Measurements from ENCODE around the gene TM9SF1. TPM values are rescaled to one million over a fixed set of nuclear protein-coding genes. Genes with fewer than 3 reads are reported as not detected.

TM9SF1 gene
- total RNA-seq, 1 donor from 2014 or later = 47.4 TPM

DNA sequence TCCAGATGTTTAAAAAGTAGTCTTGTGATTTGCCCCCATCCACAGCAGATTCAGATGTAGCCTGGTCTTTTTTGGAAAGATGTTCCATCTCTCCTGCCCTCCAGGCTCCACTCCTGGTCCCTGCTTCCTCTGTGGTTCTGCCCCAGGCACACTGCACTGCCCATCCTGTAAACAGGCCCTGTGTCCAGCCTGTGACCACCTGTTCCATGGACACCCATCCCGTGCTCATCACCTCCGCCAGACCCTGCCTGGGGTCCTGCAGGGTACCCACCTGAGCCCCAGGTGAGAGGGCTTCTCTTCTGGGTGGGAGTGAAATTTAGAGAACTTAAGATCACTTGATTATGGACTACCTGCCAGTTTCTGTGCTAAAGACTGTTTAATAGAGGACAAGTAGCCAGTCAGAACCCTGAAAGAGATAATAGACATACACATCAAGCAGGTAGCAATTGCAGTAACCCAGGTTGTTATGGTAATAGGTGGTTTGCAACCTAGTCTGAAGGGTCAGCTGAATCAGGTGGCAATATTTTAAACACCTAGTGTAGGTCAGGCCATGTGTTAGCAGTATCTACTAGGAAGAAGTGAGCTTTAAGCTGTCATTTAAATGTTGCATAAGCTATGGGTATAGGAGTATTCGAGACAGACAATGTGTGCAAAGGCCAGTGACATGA is 45.8 kb downstream of the TM9SF1 start:
- DNase-seq (ENCODE audit: low read depth, low spot score) = no peak
- Mint-ChIP-seq H3K36me3 (ENCODE audit: low read depth) (peaks cover under 1% of the 10 kb centered on the region), H3K27me3 (ENCODE audit: low read depth) (no peaks in the 10 kb centered on the region), H3K4me3 (peak overlapping the region; percentile 99), H3K27ac (ENCODE audit: unreplicated experiment) (no peak overlapping the region), H3K9me3 (no peaks in the 10 kb centered on the region), H3K4me1 (peaks cover 25% of the 10 kb centered on the region)
- TF ChIP-seq CTCF (conservative IDR thresholded peaks at IDR 0.05) = no peak

DNA sequence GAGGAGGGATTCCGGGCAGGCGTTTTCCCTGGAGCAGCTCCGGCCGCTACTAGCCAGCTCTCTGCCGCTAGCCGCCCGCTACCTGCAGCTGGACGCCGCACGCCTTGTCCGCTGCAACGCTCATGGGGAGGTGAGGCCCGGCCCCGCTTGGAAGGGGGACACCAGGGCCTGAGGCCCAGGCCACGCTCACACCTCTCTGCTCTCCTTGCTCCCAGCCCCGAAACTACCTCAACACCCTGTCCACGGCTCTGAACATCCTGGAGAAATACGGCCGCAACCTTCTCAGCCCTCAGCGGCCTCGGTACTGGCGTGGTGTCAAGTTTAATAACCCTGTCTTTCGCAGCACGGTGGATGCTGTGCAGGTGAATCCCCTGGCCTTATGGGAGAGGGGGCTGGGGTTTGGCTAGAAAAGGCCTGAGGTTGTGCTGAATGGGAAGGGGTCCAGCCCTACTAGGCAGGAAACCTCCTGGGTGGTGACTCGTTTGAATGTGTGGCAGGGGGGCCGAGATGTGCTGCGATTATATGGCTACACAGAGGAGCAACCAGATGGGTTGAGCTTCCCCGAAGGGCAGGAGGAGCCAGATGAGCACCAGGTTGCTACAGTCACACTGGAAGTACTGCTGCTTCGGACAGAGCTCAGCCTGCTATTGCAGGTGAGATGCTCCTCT is 47.3 kb downstream of the TM9SF1 start:
- H3K27me3 Mint-ChIP-seq (ENCODE audit: low read depth) = no peaks in the 10 kb centered on the region
- no peaks in the 10 kb centered on the region for H3K36me3 Mint-ChIP-seq (ENCODE audit: low read depth)
- no peaks in the 10 kb centered on the region for H3K9me3 Mint-ChIP-seq
- peak overlapping the region; percentile 62 for H3K27ac Mint-ChIP-seq (ENCODE audit: unreplicated experiment)
- no peak for TF ChIP-seq CTCF (conservative IDR thresholded peaks at IDR 0.05)
- H3K4me3 Mint-ChIP-seq = peak overlapping the region; percentile 99
- DNase-seq (ENCODE audit: low read depth, low spot score) = no peak
- H3K4me1 Mint-ChIP-seq = peaks cover 25% of the 10 kb centered on the region

GRCh38 chr14:24146978-24147760 is 48.1 kb downstream of the TM9SF1 start, which contains the start of gene RNF31:
Gene RNF31 (plus strand): TSS chr14:24147498. CDS start chr14:24147699, 201 bp downstream.
- Mint-ChIP-seq H3K4me3 (peak within 1 kb of the TSS; percentile 99), H3K27me3 (ENCODE audit: low read depth) (no peaks in the 10 kb centered on the region), H3K9me3 (no peaks in the 10 kb centered on the region), H3K4me1 (peaks cover 25% of the 10 kb centered on the region), H3K27ac (ENCODE audit: unreplicated experiment) (peak within 1 kb of the TSS; percentile 91), H3K36me3 (ENCODE audit: low read depth) (no peaks in the 10 kb centered on the region)
- no peak for TF ChIP-seq CTCF (conservative IDR thresholded peaks at IDR 0.05)
- DNase-seq (ENCODE audit: low read depth, low spot score) = peak; percentile 93

DNA sequence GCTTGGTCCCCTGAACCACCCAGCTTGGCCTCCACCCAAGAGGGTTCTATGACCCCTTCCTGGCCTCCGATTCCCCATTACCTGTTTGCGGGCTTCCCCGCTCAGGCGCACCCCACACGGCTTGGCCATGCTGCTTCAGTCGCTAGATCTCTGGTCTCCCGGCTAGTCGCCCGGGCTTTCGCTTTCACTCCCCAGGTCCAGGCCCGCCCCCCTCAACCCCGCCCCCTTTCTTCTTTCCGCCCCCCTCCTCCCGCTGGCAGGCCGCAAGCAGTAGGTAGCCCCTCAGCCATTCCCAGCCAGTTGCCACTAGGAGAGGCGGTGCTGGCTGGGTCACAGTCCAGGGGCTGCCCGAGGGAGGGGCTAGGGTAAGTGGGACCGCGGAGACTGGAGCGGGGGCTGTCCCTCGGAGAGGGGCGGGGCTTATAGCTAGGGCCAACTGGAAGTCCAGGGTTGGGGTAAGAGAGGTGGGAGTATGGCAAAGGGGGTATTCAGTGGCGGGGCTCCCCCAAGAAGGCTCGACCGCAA is 48.7 kb downstream of the TM9SF1 start, which contains the start of gene PSME2:
Gene PSME2 (minus strand): TSS at position 158 of the 525 bp plus-strand sequence. CDS start 29 bp downstream, at position 129.
- Mint-ChIP-seq H3K36me3 (ENCODE audit: low read depth) (no peaks in the 10 kb centered on the region), H3K4me1 (peaks cover 31% of the 10 kb centered on the region), H3K4me3 (peak within 1 kb of the TSS; percentile 99), H3K27ac (ENCODE audit: unreplicated experiment) (peak within 1 kb of the TSS; percentile 91), H3K9me3 (no peaks in the 10 kb centered on the region), H3K27me3 (ENCODE audit: low read depth) (no peaks in the 10 kb centered on the region)
- TF ChIP-seq CTCF (conservative IDR thresholded peaks at IDR 0.05) = no peak
- DNase-seq (ENCODE audit: low read depth, low spot score) = peak; percentile 95
